LHCN-M2 (cell line): Measurements from ENCODE around the gene SMARCA5. TPM values are rescaled to one million over a fixed set of nuclear protein-coding genes. Genes with fewer than 3 reads are reported as not detected.

ENCODE experiments used
- DNase-seq: peaks from one replicate; pipeline ENCODE4 v3.0.0-alpha.2; 2012; ENCODE audit warnings: low read depth
- total RNA-seq: library from RNA; depleted of rRNA; stranded (reverse); fragments of >200 nt; gene quantifications from 2 replicates; pipeline ENCODE4 v1.2.3, GENCODE V29; 2014

Gene SMARCA5
- total RNA-seq, 1 experiment from 2014 or later = 44.8 TPM

- DNase-seq = no peak
These were observed 18.4 kb downstream of the SMARCA5 start for GRCh38 chr4:143531788-143532491.

DNA sequence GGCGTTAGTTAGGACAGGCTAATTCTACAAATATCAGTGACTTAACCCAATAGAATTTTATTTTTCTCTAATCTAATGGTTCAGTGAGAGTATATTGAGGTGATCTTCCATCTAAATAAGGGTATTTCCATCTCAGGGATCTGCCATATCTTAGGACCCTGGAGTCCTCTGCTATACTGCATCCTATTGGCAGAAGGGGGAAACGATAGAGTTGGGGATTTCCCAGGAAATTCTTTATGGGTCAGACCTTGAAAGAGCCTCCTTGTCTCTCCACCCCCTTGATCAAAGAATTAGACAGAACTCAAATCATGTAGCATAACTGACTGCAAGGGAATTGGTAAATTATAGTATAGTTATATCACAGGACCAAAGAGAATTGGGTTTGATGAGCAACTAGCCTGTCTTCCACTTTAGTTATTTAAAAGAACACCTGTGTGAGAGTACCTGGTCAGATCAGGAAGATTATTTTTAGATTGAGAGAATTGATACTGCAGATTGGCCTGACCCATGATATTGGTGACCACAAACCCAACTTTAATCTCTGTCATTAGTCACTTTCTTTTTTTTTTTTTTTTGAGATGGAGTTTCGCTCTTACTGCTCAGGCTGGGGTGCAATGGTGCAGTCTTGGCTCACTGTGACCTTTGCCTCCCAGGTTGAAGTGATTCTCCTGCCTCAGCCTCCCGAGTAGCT lies 25.6 kb downstream of the SMARCA5 start:
- no peak for DNase-seq

DNA sequence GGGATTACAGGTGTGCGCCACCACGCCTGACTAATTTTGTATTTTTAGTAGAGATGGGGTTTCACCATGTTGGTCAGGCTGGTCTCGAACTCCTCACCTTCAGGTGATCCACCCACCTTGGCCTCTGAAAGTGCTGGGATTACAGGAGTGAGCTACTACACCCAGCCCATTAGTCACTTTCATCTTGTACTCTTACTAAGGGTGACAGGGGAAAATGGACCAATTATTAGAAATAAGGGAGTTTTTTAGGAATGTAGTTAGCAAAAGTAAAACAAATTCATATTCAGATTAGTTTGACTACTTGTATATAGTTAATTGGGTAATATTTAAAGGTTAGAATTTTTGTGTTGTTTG lies 26.1 kb downstream of the SMARCA5 start:
- DNase-seq = no peak

DNA sequence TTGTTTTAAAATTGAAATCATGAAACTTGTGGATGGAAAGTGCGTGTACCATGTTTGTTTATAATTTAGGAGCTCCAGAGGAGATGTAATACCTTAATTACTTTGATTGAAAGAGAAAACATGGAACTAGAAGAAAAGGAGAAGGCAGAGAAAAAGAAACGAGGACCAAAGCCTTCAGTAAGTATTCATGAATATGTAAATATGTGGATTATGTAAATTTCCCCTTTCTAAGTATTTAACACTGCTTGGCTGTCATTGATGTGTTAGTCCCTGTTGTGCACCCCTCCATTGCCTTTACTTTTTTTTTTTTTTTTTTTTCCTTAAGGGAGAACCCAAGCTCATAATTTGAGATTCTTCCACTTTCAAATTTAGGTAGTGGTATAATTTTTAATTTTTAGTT lies 36.4 kb downstream of the SMARCA5 start:
- DNase-seq = no peak

DNA sequence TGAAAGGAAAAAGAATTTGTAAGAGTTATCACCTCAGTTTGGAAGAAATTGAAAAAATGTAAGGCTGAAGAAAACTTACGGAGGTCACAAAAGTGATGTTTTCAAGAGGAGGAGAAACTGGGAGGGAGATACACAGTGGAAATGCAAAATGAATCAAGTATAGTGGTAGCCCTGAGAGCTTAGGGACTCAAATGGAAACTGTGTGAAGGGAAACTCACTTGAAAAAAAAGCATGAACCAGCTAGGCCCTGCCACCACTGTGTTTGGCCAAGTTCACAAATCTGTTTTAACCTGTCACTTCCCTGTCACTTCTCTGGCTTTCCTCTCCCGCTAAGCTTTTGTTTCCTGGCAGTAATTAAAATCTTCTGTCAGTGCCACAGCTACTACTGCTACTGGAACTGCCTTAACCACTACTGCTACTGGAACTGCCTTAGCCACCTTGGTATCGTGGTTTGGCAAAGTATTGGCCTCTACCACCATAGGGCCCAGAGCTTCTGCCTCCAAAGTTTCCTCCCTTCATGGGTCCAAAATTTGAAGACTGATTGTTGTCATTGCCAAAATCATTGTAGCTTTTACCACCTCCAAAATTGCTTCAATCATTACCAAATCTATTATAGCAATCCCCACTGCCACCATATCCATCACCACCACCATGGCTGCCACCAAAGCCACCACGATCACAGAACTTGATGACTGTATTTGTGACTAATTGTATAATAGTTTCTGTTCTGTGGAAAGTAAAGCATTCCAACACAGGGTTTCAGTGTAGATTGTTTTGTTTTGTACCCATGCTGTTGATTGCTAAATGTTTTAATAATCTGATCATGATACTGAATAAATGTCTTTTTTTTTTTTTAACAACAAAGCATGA lies 41.5 kb downstream of the SMARCA5 start:
- DNase-seq = peak; percentile 11

- DNase-seq = no peak
These were observed 42.2 kb downstream of the SMARCA5 start for GRCh38 chr4:143555676-143556075.

DNA sequence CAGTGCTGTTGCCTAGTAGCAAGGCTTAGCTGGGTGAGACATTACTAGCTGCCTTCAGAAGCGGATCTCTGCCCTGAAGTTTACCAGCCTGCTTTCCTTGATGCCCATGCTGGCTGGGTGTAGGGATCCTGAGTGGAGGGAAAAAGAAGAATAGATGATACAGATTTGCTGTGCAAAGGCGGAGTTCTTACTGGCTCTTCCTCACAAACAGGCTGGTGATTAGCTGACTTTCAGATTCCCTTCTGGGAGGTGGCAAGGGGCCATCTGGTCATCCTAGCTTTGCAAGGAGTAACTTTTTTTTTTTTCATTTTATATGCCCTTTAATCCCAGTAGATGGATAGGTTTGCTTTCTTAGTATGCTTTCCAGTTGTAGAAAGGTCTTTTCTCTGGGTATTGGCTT lies 44.8 kb downstream of the SMARCA5 start:
- DNase-seq = no peak

GRCh38 chr4:143558823-143559756 lies 45.6 kb downstream of the SMARCA5 start:
- DNase-seq = peak; percentile 11

DNA sequence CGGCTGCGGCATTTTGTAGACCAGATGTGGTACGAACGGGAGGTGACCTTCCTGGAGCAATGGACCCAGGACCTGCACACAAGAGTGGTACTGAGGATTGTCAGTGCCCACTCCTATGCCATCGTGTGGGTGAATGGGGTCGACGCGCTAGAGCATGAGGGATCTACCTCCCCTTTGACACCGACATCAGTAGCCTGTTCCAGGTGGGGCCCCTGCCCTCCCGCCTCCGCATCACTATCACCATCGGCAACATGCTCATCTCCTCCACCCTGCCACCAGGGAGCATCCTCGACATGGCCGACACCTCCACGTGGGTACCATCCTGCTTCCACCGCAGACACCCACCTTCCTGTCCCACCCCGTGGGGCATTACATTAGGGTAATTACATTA lies 46.2 kb downstream of the SMARCA5 start:
- no peak for DNase-seq

DNA sequence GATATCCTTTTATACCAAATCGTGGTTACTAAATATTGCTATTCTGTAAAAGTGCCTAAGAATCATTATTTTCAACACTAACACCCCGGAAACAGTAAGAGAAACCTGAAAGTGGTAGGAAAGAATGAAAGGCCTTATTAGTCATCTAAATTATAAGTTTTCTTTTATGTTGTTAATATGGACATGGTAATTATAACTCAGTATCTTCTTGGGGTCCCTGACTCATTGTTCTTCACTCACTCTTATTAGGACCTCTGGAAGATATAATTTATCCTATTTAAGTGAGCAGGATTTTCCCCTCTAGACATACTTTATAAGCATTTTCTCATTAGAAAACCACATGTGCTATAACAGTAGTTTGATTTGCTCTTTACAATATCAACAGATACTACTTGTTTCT lies 51.0 kb downstream of the SMARCA5 start:
- no peak for DNase-seq

- peak; percentile 7 for DNase-seq
These were observed 61.8 kb downstream of the SMARCA5 start for GRCh38 chr4:143575331-143575730.

- no peak for DNase-seq
These were observed 67.9 kb downstream of the SMARCA5 start for GRCh38 chr4:143581331-143581946.

- no peak for DNase-seq
These were observed 72.0 kb downstream of the SMARCA5 start for GRCh38 chr4:143585548-143585947.

- no peak for DNase-seq
These were observed 72.6 kb downstream of the SMARCA5 start for GRCh38 chr4:143586080-143586479.

- peak; percentile 4 for DNase-seq
These were observed 74.2 kb downstream of the SMARCA5 start for GRCh38 chr4:143587703-143588102.

DNA sequence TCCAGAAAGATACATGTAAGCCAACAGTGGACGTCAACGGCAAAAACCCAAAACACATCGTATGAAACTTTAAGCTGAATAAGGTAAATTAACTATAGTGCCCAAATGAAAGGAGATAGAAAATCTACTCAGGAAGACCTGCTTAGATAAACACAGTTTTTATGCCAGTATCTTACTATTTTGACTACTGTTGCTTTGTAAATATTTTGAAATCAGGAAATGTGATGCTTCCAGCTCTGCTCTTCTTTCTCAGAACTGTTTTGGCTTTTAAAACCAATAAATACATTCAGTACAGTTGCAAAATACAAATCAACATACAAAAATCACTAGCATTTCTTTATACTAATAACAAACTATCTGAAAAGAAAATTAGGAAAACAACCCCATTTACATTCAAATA lies 83.8 kb downstream of the SMARCA5 start:
- no peak for DNase-seq

- no peak for DNase-seq
These were observed 85.3 kb downstream of the SMARCA5 start for GRCh38 chr4:143598816-143599215.

DNA sequence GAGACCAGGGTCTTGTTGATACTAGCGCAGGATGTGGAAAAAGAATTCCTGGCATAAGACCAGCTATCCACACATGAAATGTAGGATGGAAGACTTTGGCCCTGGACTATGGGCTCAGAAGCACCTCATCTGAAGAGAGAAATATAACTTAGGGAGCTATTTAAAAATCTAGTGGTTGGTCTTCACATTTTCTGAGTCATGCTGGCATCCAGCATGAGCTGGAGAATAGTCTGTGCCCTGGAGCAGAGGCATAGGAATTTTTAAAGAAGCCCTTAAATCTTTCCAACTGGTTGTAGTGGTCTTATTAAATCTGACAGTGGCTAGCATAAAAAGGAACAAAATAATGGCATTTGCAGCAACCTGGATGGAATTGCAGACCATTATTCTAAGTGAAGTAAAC lies 86.3 kb downstream of the SMARCA5 start:
- no peak for DNase-seq

DNA sequence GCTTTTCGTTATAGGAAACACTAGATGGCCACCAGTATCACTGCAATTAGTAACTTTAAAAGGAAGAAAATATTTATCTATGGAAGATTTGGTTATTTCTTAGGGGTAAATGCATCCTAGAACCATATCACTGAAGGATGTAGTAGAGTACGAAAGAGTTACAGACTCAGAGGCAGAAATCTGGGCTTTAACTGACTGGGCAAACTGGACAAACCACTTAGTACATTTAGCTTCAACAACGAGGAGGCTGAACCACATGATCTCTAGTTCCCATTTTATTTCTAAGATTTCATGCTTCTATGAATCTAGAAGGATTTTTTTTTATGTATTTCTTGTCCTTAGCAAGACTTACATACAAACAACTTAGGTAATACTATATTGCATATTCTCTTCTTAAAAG lies 93.0 kb downstream of the SMARCA5 start:
- no peak for DNase-seq
